ENCODE data around the gene PFN1. TPM values are rescaled to one million over a fixed set of nuclear protein-coding genes. Genes with fewer than 3 reads are reported as not detected.

PFN1 gene
- total RNA-seq, 2 donors from 2014 or later, result 880 to 935 TPM

DNA sequence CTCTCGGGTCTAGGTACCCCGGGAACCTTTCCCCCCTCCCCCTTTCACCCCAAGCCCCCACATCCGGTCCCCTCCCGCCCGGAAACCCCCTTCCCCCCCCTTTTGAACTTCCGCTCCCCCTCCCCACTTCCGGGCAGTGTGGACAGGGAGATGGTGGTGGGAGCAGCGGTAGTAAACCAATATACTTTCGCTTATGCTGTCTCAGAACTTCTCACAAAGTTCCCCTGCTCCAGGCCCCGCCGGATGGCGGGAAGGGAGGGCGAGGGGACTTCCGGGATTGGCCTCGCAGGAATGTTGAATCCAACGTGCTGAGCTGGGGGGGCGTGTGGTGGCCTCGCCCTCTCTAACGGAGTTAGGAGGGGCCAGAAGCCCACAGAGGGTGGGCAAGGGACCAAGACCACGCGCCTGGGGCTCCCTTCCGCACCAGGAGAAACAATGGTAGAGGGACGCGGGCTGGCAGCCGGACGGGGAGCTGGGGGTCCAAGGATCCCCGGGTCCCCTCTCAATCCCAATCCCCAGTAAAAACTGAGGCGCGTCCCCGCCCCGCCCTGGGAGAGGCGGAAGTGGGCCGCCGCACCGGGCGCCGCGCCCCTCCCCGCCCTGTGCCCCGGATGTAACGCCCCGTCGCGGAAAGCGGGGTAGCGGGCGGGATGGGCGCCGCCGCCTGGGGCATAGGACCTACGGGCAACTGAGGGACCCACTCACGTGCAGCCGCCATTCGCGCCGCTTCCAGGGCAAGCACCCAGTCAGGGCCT, 742 bp downstream of the PFN1 start:
- Histone ChIP-seq H3K4me1 (ENCODE audit: control insufficient read depth, insufficient read depth, low read length) (peaks cover 19% of the 10 kb centered on the region), H3K27me3 (ENCODE audit: control insufficient read depth, insufficient read depth, low read length, poor library complexity, severe bottlenecking) (no peaks in the 10 kb centered on the region), H3K9me3 (ENCODE audit: control insufficient read depth, low read length) (no peaks in the 10 kb centered on the region), H3K36me3 (ENCODE audit: control insufficient read depth, insufficient read depth, low read length) (peaks cover 39% of the 10 kb centered on the region), H3K9ac (ENCODE audit: extremely low read depth, low read length, poor library complexity, severe bottlenecking) (peak overlapping the region; percentile 85), H3K4me3 (ENCODE audit: low read length) (peak overlapping the region; percentile 91), H3K27ac (ENCODE audit: low read depth, low read length) (peak overlapping the region; percentile 96)
- H3K9me3 Mint-ChIP-seq, result no peaks in the 10 kb centered on the region
- peaks cover 36% of the 10 kb centered on the region for H3K36me3 Mint-ChIP-seq (ENCODE audit: low read depth)
- H3K4me3 Mint-ChIP-seq, result peak overlapping the region; percentile 93
- H3K27ac Mint-ChIP-seq, result peak overlapping the region; percentile 94
- WGBS, 2 experiments (ENCODE audit: insufficient coverage in 1 of 2, insufficient read length in 1 of 2), result 0% methylated on average over 2 to 49 of the region's 56 CpGs
- H3K27me3 Mint-ChIP-seq (ENCODE audit: insufficient read depth), result no peaks in the 10 kb centered on the region
- peaks cover 37% of the 10 kb centered on the region for H3K4me1 Mint-ChIP-seq
- TF ChIP-seq, protein P1, sequence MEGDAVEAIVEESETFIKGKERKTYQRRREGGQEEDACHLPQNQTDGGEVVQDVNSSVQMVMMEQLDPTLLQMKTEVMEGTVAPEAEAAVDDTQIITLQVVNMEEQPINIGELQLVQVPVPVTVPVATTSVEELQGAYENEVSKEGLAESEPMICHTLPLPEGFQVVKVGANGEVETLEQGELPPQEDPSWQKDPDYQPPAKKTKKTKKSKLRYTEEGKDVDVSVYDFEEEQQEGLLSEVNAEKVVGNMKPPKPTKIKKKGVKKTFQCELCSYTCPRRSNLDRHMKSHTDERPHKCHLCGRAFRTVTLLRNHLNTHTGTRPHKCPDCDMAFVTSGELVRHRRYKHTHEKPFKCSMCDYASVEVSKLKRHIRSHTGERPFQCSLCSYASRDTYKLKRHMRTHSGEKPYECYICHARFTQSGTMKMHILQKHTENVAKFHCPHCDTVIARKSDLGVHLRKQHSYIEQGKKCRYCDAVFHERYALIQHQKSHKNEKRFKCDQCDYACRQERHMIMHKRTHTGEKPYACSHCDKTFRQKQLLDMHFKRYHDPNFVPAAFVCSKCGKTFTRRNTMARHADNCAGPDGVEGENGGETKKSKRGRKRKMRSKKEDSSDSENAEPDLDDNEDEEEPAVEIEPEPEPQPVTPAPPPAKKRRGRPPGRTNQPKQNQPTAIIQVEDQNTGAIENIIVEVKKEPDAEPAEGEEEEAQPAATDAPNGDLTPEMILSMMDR (conservative IDR thresholded peaks at IDR 0.05), result no peak
- DNase-seq, result peak; percentile 85

DNA sequence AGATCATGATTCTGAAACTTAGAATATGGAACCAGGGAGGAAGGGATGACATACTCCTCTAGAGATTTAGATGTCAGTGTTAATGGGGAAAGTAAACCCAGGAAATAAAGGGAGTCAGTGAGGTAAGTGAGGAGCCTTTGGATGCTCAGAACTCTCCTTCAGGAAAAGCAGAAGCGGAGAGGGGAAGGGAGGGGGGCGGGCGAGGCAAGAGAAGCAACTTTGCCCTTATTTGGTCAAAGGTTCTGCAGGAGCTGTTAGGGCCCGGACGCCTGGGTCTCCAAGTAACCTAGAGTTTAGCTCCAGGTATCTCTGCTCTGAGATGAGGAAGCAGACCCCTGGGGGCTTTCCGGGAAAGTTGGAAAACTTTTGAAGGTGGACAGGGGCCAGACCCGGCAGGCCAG, 1.3 kb downstream of the PFN1 start:
- Histone ChIP-seq H3K4me1 (ENCODE audit: control insufficient read depth, insufficient read depth, low read length) (peaks cover 19% of the 10 kb centered on the region), H3K9me3 (ENCODE audit: control insufficient read depth, low read length) (no peaks in the 10 kb centered on the region), H3K4me3 (ENCODE audit: low read length) (peak overlapping the region; percentile 91), H3K27ac (ENCODE audit: low read depth, low read length) (no peak overlapping the region), H3K36me3 (ENCODE audit: control insufficient read depth, insufficient read depth, low read length) (peaks cover 44% of the 10 kb centered on the region), H3K9ac (ENCODE audit: extremely low read depth, low read length, poor library complexity, severe bottlenecking) (peak overlapping the region; percentile 85), H3K27me3 (ENCODE audit: control insufficient read depth, insufficient read depth, low read length, poor library complexity, severe bottlenecking) (no peaks in the 10 kb centered on the region)
- peaks cover 37% of the 10 kb centered on the region for H3K4me1 Mint-ChIP-seq
- peak overlapping the region; percentile 93 for H3K4me3 Mint-ChIP-seq
- TF ChIP-seq, protein P1 (conservative IDR thresholded peaks at IDR 0.05), result no peak
- H3K36me3 Mint-ChIP-seq (ENCODE audit: low read depth), result peaks cover 42% of the 10 kb centered on the region
- H3K9me3 Mint-ChIP-seq, result no peaks in the 10 kb centered on the region
- peak overlapping the region; percentile 87 for H3K27ac Mint-ChIP-seq
- WGBS, 2 experiments (ENCODE audit: insufficient coverage in 1 of 2, insufficient read length in 1 of 2), result 3% methylated on average over 6 of the region's 7 CpGs; no CpG with 5 or more reads in 1 of the 2 experiments
- no peaks in the 10 kb centered on the region for H3K27me3 Mint-ChIP-seq (ENCODE audit: insufficient read depth)
- DNase-seq, result no peak

DNA sequence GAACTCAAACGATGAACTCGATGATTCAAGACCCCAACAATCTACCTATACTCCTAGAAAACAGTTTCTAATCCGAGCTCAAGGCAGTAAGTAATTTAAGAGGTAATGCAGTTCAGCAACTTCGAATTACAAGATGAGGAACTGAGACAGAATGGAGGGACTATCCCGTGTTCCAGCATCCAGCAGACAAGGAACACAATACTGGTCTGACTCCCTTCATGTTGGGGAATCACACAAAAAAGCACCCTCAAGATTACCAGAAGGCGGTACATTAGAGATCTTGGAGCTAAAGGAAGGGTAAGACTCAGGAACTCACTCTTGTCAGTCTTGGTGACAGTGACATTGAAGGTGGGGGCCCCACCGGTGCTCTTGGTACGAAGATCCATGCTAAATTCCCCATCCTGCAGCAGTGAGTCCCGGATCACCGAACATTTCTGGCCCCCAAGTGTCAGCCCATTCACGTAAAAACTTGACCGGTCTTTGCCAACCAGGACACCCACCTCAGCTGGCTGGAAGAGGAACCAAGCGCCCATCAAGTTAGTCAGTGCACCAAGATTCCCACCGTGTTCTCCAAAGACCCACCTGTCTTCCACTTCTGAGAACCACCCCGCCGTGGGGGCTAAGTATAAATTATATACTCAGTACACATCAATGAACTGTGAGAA, 1.9 kb downstream of the PFN1 start:
- peak overlapping the region; percentile 93 for H3K4me3 Mint-ChIP-seq
- Histone ChIP-seq H3K4me1 (ENCODE audit: control insufficient read depth, insufficient read depth, low read length) (peaks cover 15% of the 10 kb centered on the region), H3K4me3 (ENCODE audit: low read length) (peak overlapping the region; percentile 91), H3K27me3 (ENCODE audit: control insufficient read depth, insufficient read depth, low read length, poor library complexity, severe bottlenecking) (no peaks in the 10 kb centered on the region), H3K9ac (ENCODE audit: extremely low read depth, low read length, poor library complexity, severe bottlenecking) (peak overlapping the region; percentile 85), H3K27ac (ENCODE audit: low read depth, low read length) (peak overlapping the region; percentile 7), H3K36me3 (ENCODE audit: control insufficient read depth, insufficient read depth, low read length) (peaks cover 47% of the 10 kb centered on the region), H3K9me3 (ENCODE audit: control insufficient read depth, low read length) (no peaks in the 10 kb centered on the region)
- no peaks in the 10 kb centered on the region for H3K27me3 Mint-ChIP-seq (ENCODE audit: insufficient read depth)
- H3K4me1 Mint-ChIP-seq, result peaks cover 32% of the 10 kb centered on the region
- peak overlapping the region; percentile 87 for H3K27ac Mint-ChIP-seq
- TF ChIP-seq, protein P1 (conservative IDR thresholded peaks at IDR 0.05), result no peak
- H3K9me3 Mint-ChIP-seq, result no peaks in the 10 kb centered on the region
- no peak for DNase-seq
- 42 to 63% methylated on average over 10 to 16 of the region's 16 CpGs for WGBS, 2 experiments (ENCODE audit: insufficient coverage in 1 of 2, insufficient read length in 1 of 2)
- peaks cover 46% of the 10 kb centered on the region for H3K36me3 Mint-ChIP-seq (ENCODE audit: low read depth)
